Tibial nerve (tissue), 4 donors: ENCODE results near the gene CWF19L1.

Source experiments
- CTCF ChIP-seq, 5 experiments: fragments of 200-600 bp in 3 of 5; fragments of 450-650 bp in 2 of 5; sonication (generic) in 3 of 5; IDR thresholded peaks; one replicate each; pipeline ENCODE4 v1.5.1; 2016 to 2019; ENCODE audit warnings: antibody characterized with exemption in 5 of 5, mild to moderate bottlenecking in 3 of 5, moderate library complexity in 2 of 5
- EP300 ChIP-seq, 2 donors: sonication (generic); formaldehyde crosslinking; IDR thresholded peaks; one replicate each; pipeline ENCODE4 v1.6.1; 2017; ENCODE audit warnings: antibody characterized with exemption in 2 of 2, mild to moderate bottlenecking in 1 of 2
- POLR2A ChIP-seq, 2 donors: fragments of 450-650 bp; IDR thresholded peaks; one replicate each; pipeline ENCODE4 v1.6.1; 2017; ENCODE audit warnings: antibody characterized with exemption in 2 of 2, mild to moderate bottlenecking in 2 of 2, moderate library complexity in 2 of 2

- TF ChIP-seq CTCF (IDR thresholded peaks at IDR 0.05) (no peak), EP300 (IDR thresholded peaks at IDR 0.05) (no peak), POLR2A (IDR thresholded peaks at IDR 0.05) (no peak)
Observed at GRCh38 chr10:100253041-100253440, 14.4 kb downstream of the CWF19L1 start.
